Uterine smooth muscle cell (primary cell): Measurements from ENCODE around the gene SMARCD2. TPM values are rescaled to one million over a fixed set of nuclear protein-coding genes. Genes with fewer than 3 reads are reported as not detected.

ENCODE experiments used
- total RNA-seq: library from RNA; depleted of rRNA; stranded (reverse); fragments of >200 nt; gene quantifications from 2 replicates; pipeline ENCODE4 v1.2.3, GENCODE V29; 2014

SMARCD2 gene
- total RNA-seq = 78.2 and 108 TPM in 2 replicates

DNA sequence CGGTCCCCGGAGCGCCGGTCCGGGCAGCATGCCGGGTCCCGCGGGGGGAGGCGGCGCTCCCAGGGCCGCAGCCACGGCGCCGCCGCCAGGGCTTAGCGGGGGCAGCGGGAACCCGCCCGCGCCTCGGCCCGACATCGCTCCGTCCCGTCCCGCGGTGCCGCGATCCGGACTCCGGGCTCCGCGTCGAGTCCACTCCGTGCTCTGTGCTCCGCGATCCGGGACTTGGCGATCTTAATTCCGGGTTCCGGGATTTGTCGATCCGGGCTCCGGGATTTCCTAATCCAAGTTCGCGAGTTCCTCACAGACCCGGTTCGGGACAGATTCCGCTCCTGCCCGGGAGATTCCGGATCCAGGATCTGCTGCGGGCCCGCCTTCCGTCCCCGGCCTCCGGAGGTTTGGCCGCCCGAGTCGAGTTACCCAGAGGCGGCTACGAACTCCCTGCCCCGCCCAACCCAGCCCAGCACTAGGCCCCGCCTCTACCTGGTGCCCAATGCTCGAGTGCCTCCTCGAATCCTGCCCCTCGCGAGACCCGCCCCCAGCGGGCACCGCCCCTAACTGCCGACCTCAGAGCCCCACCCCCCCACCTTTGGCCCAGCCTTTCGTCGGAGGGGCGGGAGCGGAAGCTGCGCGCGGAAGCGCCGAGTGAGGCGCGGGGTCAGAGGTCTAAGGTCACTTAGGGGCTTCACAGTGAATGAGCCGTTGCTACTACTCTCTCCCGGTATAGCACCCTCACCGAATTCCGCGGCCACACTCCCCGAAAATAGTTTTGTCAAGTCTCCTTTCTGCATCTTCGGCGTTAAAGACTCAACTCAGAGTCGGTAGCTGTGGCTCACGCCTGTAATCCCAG lies at the start of gene SMARCD2:
Gene SMARCD2 (minus strand): TSS at position 146 of the 847 bp plus-strand sequence. CDS start 11 bp downstream, at position 135.

DNA sequence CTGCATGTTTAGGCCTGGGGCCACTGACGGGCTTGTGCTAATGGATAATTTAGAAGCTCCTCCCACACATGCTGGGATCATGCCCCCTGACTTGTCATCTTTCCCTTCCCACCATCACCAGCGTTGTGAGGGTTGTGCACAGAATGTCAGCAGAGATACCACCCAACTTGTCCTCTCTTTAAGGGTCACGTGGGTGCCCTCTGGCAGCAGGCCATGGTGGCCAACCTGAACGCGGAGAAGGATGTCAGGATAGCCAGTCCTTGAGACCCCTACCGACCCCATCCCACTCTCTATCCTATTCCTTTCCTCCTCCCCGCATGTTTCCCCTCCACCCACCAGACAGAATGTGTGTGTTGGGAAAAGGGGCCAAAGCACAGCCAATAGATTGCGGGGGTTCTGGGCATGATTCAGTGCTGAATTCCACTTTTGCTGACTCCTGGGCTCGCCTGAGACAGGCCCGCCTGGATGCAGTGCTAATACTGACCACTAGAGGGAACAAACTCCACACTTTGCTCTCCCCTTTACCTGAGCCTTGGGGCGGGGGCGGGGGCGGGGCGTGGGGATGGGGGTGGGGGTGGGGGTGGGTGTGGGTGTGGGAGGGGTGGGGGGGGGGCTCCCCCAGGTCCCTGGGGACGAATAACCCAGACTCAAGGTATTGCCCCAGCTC lies 39.6 kb upstream of the SMARCD2 start, which contains the start of gene GH2:
Gene GH2 (minus strand): TSS at position 10 of the 667 bp plus-strand sequence. CDS start 143 bp downstream, outside the sequence.

DNA sequence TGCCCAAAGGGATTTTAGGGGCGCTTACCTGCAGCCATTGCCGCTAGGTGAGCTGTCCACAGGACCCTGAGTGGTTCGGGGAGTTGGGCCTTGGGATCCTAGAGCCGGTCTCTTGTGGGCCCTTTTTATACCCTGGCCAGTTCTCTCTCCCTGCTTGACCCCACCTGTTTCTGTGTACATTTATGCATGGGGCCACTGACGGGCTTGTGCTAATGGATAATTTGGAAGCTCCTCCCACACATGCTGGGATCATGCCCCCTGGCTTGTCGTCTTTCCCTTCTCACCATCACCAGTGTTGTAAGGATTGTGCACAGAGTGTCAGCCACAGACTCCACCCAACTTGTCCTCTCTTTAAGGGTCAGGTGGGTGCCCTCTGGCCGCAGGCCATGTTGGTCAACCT lies 31.1 kb upstream of the SMARCD2 start, which contains the start of gene CSH2:
Gene CSH2 (minus strand): TSS at position 101 of the 400 bp plus-strand sequence. CDS start 63 bp downstream, at position 38.

DNA sequence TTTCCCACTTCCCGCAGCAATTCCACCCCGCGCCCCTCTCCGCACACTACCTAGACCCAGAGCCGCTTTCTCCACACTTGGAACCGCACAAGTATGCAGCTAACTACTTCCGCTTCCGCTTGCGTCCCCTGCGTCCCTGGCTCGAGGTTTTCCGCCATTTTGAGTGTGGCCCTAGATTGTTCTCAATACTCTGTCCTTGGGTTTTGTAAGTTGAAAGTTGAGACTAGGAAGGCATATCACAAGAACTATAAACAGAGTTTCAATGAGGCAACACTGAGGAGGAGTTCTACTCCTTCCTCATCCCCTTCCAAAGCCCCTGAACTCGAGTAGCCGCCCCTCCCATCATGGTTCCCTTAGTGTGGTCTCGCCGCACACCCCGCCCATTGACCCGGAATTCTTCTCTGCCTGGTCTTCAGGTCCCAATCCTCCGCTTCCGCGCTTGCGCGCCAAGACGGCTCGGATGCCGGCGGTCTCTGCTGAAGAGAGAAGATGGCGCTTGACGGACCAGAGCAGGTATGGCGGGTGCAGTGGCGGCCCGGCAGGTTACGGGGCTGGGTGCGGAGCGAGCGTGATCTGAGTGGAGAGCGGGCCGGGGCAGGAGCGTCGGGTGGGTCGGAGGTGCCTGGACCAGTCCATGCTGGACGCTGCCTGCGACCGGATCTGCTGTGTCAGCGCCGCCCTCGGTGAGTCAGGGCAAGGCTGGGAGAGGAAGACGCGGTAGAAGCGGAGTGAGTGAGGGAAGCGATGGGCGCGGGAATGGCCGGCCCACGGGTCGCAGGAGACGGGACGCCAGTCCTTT lies 15.3 kb downstream of the SMARCD2 start, which contains the start of the genes FTSJ3 and PSMC5:
Gene FTSJ3 (minus strand): TSS at position 662 of the 799 bp plus-strand sequence. CDS start 761 bp downstream, outside the sequence.
Gene PSMC5 (plus strand): TSS at position 430 of the 799 bp plus-strand sequence. CDS start 60 bp downstream, at position 490.

Other genes starting within 250 kb of the SMARCD2 start
- gene TACO1, start 241.8 kb downstream of the SMARCD2 start, total RNA-seq = 18.0 and 23.0 TPM in 2 replicates
- gene MAP3K3, start 220.3 kb downstream of the SMARCD2 start, total RNA-seq = 32.1 and 36.3 TPM in 2 replicates
- 2.5 and 2.8 TPM in 2 replicates for gene LIMD2, start 142.6 kb downstream of the SMARCD2 start, total RNA-seq
- 18.8 and 22.4 TPM in 2 replicates for gene STRADA, start 100.9 kb downstream of the SMARCD2 start, total RNA-seq
- gene CCDC47, start 69.1 kb downstream of the SMARCD2 start, total RNA-seq = 88.6 and 100 TPM in 2 replicates
- gene DDX42, start 68.5 kb downstream of the SMARCD2 start, total RNA-seq = 75.2 and 78.4 TPM in 2 replicates
- 54.9 and 99.6 TPM in 2 replicates for gene PSMC5, start 15.3 kb downstream of the SMARCD2 start, total RNA-seq
- gene FTSJ3, start 15.0 kb downstream of the SMARCD2 start, total RNA-seq = 63.1 and 73.0 TPM in 2 replicates
- under 0.01 TPM in 1 of 2 replicates, not detected in the other for gene CSH2, start 31.0 kb upstream of the SMARCD2 start, total RNA-seq
- gene GH2, start 39.3 kb upstream of the SMARCD2 start, total RNA-seq = not detected in 2 replicates
- gene CSH1, start 53.9 kb upstream of the SMARCD2 start, total RNA-seq = not detected in 2 replicates
- not detected in 2 replicates for gene CSHL1, start 68.6 kb upstream of the SMARCD2 start, total RNA-seq
- gene GH1, start 76.2 kb upstream of the SMARCD2 start, total RNA-seq = not detected in 2 replicates
- gene CD79B, start 89.6 kb upstream of the SMARCD2 start, total RNA-seq = 0.12 TPM in 1 of 2 replicates, not detected in the other
- under 0.01 TPM in 2 replicates for gene SCN4A, start 130.2 kb upstream of the SMARCD2 start, total RNA-seq
- gene PRR29, start 155.7 kb upstream of the SMARCD2 start, total RNA-seq = 0.11 and 0.25 TPM in 2 replicates
- 1.2 and 3.4 TPM in 2 replicates for gene ICAM2, start 177.9 kb upstream of the SMARCD2 start, total RNA-seq